GM12892 (cell line): Measurements from ENCODE around the gene ADAMTS15.

Source experiments
- POLR2A ChIP-seq: IDR thresholded peaks from 2 replicates; pipeline ENCODE4 v1.6.1; 2011; ENCODE audit warnings: low read depth, low read length, control low read depth
- POLR2AphosphoS5 ChIP-seq: IDR thresholded peaks from 2 replicates; pipeline ENCODE4 v1.6.1; 2011; ENCODE audit warnings: low read depth, low read length, control low read depth
- TAF1 ChIP-seq: IDR thresholded peaks from 2 replicates; pipeline ENCODE4 v1.6.1; 2011; ENCODE audit warnings: low read depth, mild to moderate bottlenecking, control low read depth, low read length, borderline replicate concordance

- TF ChIP-seq POLR2A, result no peak
- TF ChIP-seq POLR2AphosphoS5, result no peak
- TF ChIP-seq TAF1, result no peak
These were observed 16.8 kb downstream of the ADAMTS15 start for GRCh38 chr11:130465263-130465662.
